A673 (cell line): ENCODE data around the gene CALR3.

Experiments
- EZH2 ChIP-seq: fragments of 200-600 bp; sonication (generic); IDR thresholded peaks from 2 replicates; pipeline ENCODE4 v1.6.1; 2017; ENCODE audit warnings: borderline replicate concordance, low read depth, mild to moderate bottlenecking, mixed read lengths, antibody characterized with exemption, low read length; ENCODE audit not compliant: poor library complexity, severe bottlenecking
- TF ChIP-seq, protein P1 (sequence below): fragments of 300-800, 200-600 bp; sonication (generic); conservative IDR thresholded peaks from 2 replicates; pipeline ENCODE4 v1.5.1; 2017; ENCODE audit warnings: low read depth, mild to moderate bottlenecking, antibody characterized with exemption, low read length, moderate library complexity, mixed read lengths

DNA sequence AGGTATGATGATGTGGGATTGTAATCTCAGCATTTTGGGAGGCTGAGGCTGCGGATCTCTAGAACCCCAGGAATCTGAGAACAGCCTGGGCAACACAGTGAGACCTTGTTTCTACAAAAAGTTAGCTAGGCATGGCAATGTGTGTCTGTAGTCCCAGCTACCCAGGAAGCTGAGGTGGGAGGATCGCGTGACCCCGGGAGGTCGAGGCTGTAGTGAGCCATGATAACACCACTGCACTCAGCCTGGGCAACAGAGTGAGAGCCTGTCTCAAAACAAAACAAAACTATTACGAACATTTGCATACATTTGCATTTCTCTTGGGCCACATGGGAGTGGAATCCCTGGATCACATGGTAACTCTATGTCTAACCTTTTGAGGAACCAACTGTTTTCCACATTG is 1.9 kb upstream of the CALR3 start:
- TF ChIP-seq, protein P1, sequence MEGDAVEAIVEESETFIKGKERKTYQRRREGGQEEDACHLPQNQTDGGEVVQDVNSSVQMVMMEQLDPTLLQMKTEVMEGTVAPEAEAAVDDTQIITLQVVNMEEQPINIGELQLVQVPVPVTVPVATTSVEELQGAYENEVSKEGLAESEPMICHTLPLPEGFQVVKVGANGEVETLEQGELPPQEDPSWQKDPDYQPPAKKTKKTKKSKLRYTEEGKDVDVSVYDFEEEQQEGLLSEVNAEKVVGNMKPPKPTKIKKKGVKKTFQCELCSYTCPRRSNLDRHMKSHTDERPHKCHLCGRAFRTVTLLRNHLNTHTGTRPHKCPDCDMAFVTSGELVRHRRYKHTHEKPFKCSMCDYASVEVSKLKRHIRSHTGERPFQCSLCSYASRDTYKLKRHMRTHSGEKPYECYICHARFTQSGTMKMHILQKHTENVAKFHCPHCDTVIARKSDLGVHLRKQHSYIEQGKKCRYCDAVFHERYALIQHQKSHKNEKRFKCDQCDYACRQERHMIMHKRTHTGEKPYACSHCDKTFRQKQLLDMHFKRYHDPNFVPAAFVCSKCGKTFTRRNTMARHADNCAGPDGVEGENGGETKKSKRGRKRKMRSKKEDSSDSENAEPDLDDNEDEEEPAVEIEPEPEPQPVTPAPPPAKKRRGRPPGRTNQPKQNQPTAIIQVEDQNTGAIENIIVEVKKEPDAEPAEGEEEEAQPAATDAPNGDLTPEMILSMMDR: no peak
- no peak for TF ChIP-seq EZH2
